Loucy (cell line): Measurements from ENCODE around the gene NHLRC2.

Source experiments
- H2AFZ ChIP-seq: fragments of 200-600 bp; sonication (generic); 2 replicates; pipeline ENCODE4 v1.6.0; 2016; ENCODE audit warnings: antibody characterized with exemption, mild to moderate bottlenecking, low read length, moderate library complexity
- H3F3A ChIP-seq: fragments of 200-600 bp; 2 replicates; pipeline ENCODE4 v1.6.0; 2016; ENCODE audit warnings: antibody characterized with exemption, low read depth, mild to moderate bottlenecking
- H3K27me3 ChIP-seq: fragments of 200-600 bp; sonication (generic); 2 replicates; pipeline ENCODE4 v1.6.1; 2014; ENCODE audit warnings: low read length, mild to moderate bottlenecking; ENCODE audit not compliant: insufficient read depth, poor library complexity, severe bottlenecking
- H3K36me3 ChIP-seq: fragments of 200-600 bp; sonication (generic); 2 replicates; pipeline ENCODE4 v1.6.1; 2016; ENCODE audit warnings: low read length; ENCODE audit not compliant: insufficient read depth
- H3K4me1 ChIP-seq: fragments of 200-600 bp; sonication (generic); 2 replicates; pipeline ENCODE4 v1.5.1; 2014; ENCODE audit warnings: low read length, mild to moderate bottlenecking; ENCODE audit not compliant: insufficient read depth, poor library complexity, severe bottlenecking
- H3K4me2 ChIP-seq: fragments of 200-600 bp; sonication (generic); 2 replicates; pipeline ENCODE4 v1.6.0; 2014; ENCODE audit warnings: antibody characterized with exemption, low read length, low read depth, mild to moderate bottlenecking; ENCODE audit not compliant: poor library complexity, severe bottlenecking
- H3K4me3 ChIP-seq: fragments of 200-600 bp; sonication (generic); 2 replicates; pipeline ENCODE4 v1.5.1; 2014; ENCODE audit warnings: low read length, mild to moderate bottlenecking, mixed read lengths; ENCODE audit not compliant: poor library complexity, severe bottlenecking
- H3K79me2 ChIP-seq: fragments of 200-600 bp; sonication (generic); 2 replicates; pipeline ENCODE4 v1.6.1; 2014; ENCODE audit warnings: low read length; ENCODE audit not compliant: insufficient read depth
- H3K9ac ChIP-seq: fragments of 200-600 bp; sonication (generic); 2 replicates; pipeline ENCODE4 v1.6.0; 2014; ENCODE audit warnings: mild to moderate bottlenecking, low read depth, low read length, moderate library complexity; ENCODE audit not compliant: poor library complexity, severe bottlenecking
- H3K9me2 ChIP-seq: fragments of 200-600 bp; sonication (generic); replicated peaks from 2 replicates; pipeline ENCODE4 v1.6.1; 2016; ENCODE audit warnings: low read depth, low read length, mixed read lengths
- H3K9me3 ChIP-seq: fragments of 200-600 bp; sonication (generic); 2 replicates; pipeline ENCODE4 v1.6.1; 2014; ENCODE audit warnings: mild to moderate bottlenecking, antibody characterized with exemption, low read length, low read depth; ENCODE audit not compliant: insufficient read depth
- H4K20me1 ChIP-seq: fragments of 200-600 bp; sonication (generic); 2 replicates; pipeline ENCODE4 v1.6.0; 2014; ENCODE audit warnings: antibody characterized with exemption, low read length, mild to moderate bottlenecking; ENCODE audit not compliant: insufficient read depth, poor library complexity, severe bottlenecking
- CTCF ChIP-seq: fragments of 200-600 bp; sonication (generic); conservative IDR thresholded peaks from 2 replicates; pipeline ENCODE4 v1.5.1; 2014; ENCODE audit warnings: mild to moderate bottlenecking, antibody characterized with exemption, low read length
- EZH2phosphoT487 ChIP-seq: fragments of 200-600 bp; IDR thresholded peaks from 2 replicates; pipeline ENCODE4 v1.6.1; 2018; ENCODE audit warnings: antibody characterized with exemption, mild to moderate bottlenecking, moderate library complexity, borderline replicate concordance

NHLRC2 gene

DNA sequence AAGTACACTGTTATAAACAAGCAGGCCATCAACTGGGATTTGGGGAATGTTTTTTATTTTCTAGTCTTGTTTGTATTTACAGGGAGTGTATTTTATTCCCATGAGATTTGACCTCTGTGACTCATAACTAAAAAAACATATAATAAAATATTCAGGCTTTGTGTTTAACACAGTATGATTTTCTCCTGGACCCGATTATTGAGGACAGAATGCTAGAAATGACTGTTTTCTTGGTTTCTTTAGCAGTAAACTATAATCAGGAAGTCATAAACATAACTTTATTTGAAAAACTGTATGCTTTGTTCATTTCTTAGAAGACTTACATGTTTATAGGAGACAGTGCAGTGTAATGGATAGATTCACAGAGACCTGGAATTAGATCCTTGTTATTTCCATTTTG is 2.1 kb downstream of the NHLRC2 start:
- H3K27me3 ChIP-seq, result no peaks in the 10 kb centered on the region
- peaks cover 64% of the 10 kb centered on the region for H3K4me1 ChIP-seq
- TF ChIP-seq CTCF (no peak), EZH2phosphoT487 (no peak)
- no peaks in the 10 kb centered on the region for H3K9me2 ChIP-seq
- no peak overlapping the region for H2AFZ ChIP-seq
- no peaks in the 10 kb centered on the region for H3F3A ChIP-seq
- peaks cover 93% of the 10 kb centered on the region for H3K79me2 ChIP-seq
- H3K4me2 ChIP-seq, result peak overlapping the region; percentile 95
- H3K9me3 ChIP-seq, result peaks cover 7% of the 10 kb centered on the region
- peak overlapping the region; percentile 87 for H3K4me3 ChIP-seq
- H3K9ac ChIP-seq, result peak overlapping the region; percentile 97
- H3K36me3 ChIP-seq, result peaks cover 22% of the 10 kb centered on the region
- peaks cover 12% of the 10 kb centered on the region for H4K20me1 ChIP-seq

GRCh38 chr10:113857210-113857609 is 2.7 kb downstream of the NHLRC2 start:
- H3K79me2 ChIP-seq, result peaks cover 90% of the 10 kb centered on the region
- peak overlapping the region; percentile 95 for H3K4me2 ChIP-seq
- no peaks in the 10 kb centered on the region for H3K9me2 ChIP-seq

DNA sequence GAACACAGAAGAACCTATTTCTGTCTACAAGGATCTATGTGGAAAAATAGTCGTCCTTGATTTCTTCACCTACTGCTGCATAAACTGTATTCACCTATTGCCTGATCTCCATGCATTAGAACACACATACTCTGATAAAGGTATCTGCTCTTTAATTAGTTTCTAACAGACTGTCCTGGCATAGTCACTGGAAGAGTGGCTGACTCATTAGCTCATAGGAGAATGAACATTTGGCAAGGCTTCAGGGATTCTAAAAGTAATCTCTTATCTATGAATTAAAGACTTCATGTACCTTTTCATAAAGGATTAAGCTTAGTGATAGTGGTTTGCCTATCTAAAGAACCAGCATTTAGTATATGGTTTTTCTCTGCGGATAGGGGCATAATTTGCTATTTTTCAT is 4.1 kb downstream of the NHLRC2 start:
- H3K79me2 ChIP-seq, result peaks cover 80% of the 10 kb centered on the region

More at GRCh38 chr10:113857210-113857609, 2.7 kb downstream of the NHLRC2 start:
- H3K9ac ChIP-seq, result peak overlapping the region; percentile 97
- peaks cover 7% of the 10 kb centered on the region for H3K9me3 ChIP-seq
- H2AFZ ChIP-seq, result no peak overlapping the region
- H3K27me3 ChIP-seq, result no peaks in the 10 kb centered on the region
- H3K4me3 ChIP-seq, result peak overlapping the region; percentile 87
- no peaks in the 10 kb centered on the region for H3F3A ChIP-seq
- peaks cover 63% of the 10 kb centered on the region for H3K4me1 ChIP-seq
- H4K20me1 ChIP-seq, result peaks cover 12% of the 10 kb centered on the region
- H3K36me3 ChIP-seq, result peaks cover 23% of the 10 kb centered on the region
- TF ChIP-seq EZH2phosphoT487, result no peak
- TF ChIP-seq CTCF, result no peak

More for the DNA sequence above, 4.1 kb downstream of the NHLRC2 start:
- Histone ChIP-seq H2AFZ (no peak overlapping the region), H3K27me3 (no peaks in the 10 kb centered on the region), H3F3A (no peaks in the 10 kb centered on the region), H3K9ac (peak overlapping the region; percentile 97), H3K9me2 (no peaks in the 10 kb centered on the region), H4K20me1 (peaks cover 12% of the 10 kb centered on the region), H3K9me3 (peaks cover 7% of the 10 kb centered on the region), H3K4me1 (peaks cover 50% of the 10 kb centered on the region), H3K4me2 (peak overlapping the region; percentile 95), H3K4me3 (peak overlapping the region; percentile 87), H3K36me3 (peaks cover 24% of the 10 kb centered on the region)
- TF ChIP-seq EZH2phosphoT487 (no peak), CTCF (no peak)
